T-helper 9 cell (primary cell): ENCODE data around the gene TESK2.
"Not testable (repeated sequence)": the region's sequence is repeated elsewhere in the genome, so short reads cannot be mapped to it uniquely, and the experiment has no call there.

Source experiments
- DNase-seq: peaks from one replicate; pipeline ENCODE4 v3.0.0-alpha.2; 2020

Gene TESK2

DNA sequence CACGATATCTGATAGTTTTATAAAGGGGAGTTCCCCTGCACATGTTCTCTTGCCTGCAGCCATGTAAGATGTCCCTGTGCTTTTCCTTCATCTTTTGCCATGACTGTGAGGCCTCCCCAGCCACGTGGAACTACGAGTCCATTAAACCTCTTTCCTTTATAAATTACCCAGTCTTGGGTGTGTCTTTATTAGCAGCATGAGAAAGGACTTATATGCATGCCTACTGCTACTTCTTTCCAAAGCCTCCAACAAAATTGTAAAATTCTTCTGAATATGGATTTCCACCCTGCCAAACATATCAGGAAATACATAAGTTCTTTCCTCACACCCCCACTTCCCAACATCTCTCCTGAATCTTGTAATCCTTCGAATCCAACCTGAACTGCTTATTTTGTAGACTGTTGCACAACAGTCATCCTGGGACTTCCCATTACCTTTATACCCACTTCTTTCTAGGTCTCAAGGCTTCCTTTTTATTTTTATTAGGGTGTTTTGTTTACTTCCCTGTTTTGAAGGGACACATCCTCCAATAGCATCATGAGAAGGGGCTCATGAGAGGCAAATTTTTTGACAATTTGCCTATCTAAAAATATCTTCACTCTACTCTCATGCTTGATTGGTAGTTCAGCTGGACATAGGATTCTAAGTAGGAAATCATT is 83.2 kb downstream of the TESK2 start:
- DNase-seq: no peak

DNA sequence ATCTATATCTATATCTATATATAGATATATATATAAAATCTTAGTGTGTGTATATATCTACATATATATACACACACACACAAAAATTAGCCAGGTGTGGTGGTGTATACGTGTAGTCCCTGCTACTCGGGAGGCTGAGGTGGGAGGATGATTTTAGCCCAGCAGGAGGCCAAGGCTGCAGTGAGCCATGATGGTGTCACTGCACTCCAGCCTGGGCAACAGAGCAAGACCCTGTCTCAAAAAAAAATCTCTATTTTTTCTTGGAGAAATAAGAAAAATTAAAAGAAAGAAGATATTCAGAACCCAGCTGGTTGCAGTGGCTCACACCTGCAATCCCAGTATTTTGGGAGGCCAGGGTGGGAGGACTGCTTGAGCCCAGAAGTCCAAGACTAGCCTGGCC is 85.3 kb downstream of the TESK2 start:
- DNase-seq: no peak

DNA sequence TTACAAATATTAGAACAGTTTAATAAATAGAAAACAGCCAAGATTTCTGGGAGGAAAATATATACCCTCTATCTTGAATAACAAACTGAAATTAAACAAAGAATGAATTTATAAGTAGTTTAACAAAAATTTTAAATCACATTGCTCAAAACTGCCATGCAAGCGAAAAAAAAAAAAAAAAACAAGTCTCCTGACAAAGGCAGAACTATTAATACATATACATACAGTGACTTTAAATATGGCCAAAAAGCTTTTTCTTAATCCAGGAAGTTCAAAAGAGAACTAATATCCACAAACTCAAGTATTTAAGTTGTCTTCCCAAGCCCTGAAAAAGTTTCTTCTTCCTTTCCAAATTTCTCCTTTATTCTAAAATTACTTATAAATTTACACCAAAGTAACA is 87.2 kb downstream of the TESK2 start:
- DNase-seq: no peak

DNA sequence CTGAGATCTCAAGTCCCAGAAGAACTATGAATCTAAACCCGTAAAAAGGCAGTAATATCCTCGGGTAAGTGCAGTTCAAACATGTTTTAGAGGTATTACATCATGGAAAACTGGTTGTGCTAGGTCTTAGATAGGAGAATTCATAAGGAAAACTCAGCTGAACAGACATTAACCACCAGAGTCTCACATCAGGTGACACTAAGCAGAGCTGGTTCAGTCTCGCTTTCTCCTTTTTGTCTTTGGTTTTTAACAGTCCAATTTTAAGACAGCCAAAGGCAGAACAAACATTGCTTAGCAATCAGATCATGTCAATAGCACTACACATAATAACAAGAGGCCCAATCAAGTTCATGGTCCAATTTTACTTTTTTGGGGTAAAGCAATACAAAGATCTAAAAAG is 87.7 kb downstream of the TESK2 start:
- DNase-seq: no peak

DNA sequence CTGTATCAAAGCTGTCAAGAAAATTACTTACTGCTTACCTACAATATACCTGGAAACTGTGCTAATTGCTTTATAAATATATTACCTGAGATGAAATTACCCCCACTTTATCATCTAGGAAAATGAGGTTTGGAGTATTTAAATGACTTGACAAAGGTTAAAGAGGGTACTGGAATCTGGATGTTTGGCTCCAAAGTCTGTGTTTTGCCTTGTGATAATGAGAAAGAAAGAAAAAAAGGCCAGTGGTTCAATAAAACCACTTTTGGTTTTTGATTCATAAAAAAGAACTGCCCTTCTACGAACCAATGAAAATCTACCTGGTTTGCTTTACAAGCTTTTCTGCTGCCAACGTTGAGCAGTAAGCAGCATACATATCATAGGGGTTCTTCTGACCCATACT is 89.4 kb downstream of the TESK2 start:
- DNase-seq: no peak

DNA sequence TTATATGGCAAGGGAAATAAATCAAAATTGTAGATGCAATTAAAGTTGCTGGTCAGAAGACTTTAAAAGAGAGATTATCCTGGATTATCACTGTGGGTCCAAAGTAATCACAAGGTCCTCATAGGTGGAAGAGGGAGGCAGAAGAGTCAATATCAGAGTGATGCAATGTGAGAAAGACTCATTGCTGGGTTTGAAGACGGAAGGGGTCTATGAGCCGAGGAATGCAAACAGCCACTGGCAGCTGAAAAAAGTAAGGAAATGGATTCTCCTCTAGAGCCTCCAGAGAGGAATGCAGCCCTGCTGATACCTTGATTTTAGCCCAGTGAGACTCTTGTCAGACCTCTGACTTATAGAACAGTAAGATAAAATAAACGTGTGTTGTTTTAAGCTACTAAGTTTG is 90.9 kb downstream of the TESK2 start:
- no peak for DNase-seq

DNA sequence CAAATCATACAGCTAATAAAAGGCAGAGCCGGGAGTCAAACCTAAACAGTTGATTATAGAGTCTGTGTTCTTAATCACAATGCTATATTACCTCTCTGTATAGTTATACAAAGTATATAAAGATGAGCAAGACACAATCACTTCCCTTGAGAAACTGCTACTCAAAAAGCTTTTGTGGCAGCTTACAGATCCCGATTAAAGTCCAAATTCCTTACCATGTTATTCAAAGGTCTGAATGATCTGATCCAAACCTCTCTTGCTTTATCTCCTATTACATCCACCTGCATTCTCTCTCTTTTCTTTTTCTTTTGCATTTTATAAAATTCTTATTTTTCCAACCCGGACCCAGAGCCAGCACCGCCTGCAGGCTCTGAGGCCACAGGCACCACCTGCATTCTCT is 93.7 kb downstream of the TESK2 start:
- no peak for DNase-seq

DNA sequence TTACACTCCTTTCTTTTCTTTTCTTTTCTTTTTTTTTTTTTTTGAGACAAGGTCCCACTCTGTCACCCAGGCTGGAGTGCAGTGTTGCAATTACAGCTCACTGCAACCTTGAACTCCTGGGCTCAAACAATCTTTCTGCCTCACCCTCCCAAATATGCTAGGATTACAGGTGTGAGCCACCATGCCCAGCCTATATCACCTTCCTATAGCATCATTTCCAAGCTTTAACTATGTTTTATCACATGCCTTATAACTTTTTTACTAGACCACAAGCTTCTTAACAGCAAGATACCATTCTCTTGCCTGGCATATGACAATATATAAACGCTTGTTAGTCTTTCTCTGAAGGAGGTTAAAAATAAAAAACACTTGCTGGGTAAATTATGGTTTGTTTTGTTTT is 95.4 kb downstream of the TESK2 start:
- DNase-seq: no peak

DNA sequence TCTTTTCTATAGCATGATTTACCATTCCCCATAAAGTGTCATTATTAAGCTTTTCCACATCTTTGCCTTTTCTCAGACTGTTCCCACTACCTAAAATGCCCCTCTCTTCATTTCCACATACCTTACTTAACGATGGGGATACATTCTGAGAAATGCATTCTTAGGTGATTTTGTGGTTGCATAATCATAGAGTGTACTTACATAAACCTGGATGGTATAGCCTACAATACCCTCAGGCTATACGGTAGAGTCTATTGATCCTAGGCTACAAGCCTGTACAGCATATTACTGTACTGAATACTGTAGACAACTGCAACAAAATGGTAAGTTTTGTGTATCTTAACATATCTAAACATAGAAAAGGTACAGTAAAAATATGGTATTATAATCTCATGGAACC is 95.9 kb downstream of the TESK2 start:
- no peak for DNase-seq

DNA sequence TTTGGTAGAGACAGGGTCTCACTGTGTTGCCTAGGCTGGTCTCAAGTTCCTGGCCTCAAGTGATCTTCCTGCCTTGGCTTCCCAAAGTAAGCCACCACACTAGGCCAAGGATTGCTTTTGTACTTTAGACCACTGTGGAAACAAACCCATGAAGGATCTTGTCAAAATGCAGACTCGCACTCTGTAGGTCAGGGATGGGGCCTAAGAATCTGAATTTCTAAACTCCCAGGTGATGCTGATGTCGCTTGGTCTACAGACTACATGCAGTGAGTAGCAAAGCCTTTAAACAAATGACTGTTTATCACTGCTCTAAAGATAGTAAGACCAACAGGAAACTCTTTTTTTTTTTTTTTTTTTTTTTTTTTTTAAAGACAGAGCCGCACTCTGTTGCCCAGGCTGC is 96.6 kb downstream of the TESK2 start:
- DNase-seq: no peak

DNA sequence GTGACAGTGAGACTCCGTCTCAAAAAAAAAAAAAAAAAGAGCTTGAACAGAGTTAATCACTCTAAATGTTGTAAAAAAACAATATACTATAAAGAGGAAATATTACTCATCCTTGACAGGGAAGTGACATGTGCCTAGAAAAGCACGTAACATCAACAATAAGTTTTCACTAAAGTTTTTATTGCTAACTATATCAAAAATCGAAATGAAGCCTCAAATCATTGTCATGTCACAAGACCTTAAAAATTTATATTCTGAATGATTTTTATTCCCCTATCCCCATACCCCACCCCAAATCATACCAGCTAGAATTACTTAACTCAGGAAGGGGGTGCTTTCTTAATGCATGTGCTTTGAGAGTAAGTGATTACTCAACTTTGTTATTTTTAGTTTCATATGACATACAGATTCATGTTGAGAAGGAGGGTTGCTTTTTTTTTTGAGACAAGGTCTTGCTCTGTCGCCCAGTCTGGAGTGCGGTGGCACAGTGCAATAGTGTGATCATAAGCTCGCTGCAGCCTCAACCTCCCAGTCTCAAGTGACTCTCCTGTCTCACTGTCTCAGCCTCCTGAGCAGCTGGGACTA is 97.2 kb downstream of the TESK2 start:
- DNase-seq: no peak

DNA sequence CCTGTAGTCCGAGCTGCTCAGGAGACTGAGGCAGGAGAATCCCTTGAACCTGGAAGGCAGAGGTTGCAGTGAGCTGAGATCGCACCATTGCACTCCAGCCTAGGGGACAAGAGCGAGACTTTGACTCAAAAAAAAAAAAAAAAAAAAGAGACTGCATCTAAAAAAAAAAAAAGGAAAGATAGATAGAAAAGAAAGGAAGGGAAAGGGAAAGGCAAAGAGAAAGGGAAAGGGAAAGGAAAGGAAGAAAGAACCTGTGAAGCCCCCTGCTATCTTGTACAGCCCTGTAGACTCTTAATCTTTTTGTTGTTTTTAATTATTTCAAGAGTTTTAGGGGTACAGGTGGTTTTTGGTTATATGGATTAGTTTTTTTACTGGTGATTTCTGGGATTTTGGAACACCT is 104.7 kb downstream of the TESK2 start:
- DNase-seq: no peak

DNA sequence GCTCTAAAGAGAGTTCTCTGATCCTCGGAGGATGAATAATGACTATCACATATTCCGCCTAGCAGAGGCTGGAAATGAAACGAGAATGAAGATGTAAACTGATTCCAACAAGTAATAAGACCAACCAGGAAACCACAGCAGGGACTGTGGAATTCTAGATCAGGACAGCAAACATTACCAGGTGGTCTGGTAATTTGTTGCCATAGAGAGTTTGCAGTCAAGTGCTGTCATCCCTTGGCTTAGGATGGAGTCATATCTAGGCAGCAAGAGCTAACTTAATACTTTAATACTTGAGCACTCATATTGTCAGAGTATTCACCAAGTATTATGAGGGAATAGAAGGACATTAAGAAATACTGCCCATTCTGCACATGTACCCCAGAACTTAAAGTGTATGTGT is 105.7 kb downstream of the TESK2 start:
- no peak for DNase-seq

DNA sequence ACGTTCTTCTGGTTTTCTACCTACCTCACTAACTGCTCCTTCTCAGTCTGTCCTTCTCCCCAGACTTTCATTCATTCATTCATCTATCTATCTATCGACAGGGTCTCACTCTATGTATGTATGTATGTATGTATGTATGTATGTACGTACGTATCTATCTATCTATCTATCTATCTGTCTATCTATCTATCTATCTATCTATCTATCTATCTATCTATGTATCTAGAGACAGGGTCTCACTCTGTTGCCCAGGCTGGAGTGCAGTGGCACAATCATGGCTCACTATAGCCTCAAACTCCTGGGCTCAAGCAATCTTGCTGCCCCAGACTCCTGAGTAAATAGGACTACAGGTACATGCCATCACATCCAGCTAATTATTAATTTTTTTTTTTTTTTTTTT is 106.8 kb downstream of the TESK2 start:
- not testable (repeated sequence) for DNase-seq

DNA sequence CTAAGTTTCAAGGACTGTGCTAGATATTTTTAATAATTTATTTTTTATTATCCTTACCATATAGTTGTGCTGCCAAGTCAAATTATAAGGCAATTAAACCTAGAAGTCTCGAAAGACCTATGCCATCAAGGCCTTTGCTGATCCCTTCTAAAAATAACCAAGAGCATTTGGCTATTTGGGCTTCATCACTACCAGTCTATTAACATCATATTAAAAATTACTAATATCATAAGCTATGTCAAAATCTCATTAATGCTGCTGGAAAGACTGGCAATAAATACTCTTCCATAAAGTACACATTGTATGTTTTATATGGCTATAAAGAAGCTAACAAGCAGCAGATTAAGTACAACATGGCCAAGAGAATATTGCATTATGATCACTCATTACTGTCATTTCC is 107.8 kb downstream of the TESK2 start:
- no peak for DNase-seq

DNA sequence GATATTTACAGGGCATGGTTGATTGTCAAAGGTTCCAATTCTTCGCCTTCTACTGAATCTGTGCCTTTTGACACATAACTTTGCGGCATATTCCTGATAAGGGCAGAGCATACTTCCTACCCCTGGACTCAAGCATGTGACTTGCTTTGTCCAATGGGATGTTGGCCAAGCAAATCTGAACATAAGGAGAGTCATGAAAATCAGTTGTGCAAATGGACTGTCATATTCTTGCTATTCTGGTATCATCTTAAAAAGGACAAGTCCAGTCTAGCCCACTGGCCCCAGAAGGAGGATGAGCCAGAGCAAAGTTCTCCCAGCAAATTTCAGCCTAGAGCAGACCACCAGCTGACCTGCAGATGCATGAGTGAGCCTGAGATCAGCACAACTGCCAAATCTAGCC is 109.7 kb downstream of the TESK2 start:
- DNase-seq: no peak

DNA sequence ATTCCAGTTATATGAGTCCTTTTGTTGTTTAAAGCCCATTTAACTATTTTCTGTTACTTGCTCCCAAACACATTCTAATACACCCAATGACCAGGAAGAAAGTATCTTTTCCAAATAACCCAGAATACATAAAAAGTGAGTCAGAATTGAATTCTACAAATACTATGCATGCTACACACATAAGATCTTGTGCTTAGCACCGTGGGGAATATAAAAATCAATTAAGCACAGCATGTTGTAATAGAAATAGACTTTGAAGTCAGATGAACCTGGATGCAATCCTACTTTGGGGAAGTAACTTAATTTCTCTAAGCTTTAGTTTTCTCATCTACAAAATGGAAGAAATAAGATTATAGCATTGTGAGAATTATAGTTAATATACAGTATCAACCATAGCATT is 110.2 kb downstream of the TESK2 start:
- no peak for DNase-seq

DNA sequence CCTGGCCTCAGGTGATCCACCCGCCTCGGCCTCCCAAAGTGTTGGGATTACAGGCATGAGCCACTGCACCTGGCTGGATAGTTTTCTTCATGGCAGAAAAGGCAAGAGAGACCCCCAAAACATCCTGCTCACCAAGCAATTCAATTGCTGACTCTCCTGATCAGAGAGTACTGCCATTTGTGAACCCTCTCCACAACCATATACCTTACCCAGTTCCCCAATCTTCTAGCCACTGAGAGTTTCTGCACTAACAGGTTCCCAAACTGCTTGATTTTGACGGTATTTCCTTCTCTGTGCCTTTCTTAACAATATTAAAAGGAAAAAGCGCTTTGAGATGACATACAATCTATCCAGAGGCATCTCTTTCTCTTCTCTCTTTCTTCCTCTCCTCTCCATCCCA is 110.8 kb downstream of the TESK2 start:
- no peak for DNase-seq

DNA sequence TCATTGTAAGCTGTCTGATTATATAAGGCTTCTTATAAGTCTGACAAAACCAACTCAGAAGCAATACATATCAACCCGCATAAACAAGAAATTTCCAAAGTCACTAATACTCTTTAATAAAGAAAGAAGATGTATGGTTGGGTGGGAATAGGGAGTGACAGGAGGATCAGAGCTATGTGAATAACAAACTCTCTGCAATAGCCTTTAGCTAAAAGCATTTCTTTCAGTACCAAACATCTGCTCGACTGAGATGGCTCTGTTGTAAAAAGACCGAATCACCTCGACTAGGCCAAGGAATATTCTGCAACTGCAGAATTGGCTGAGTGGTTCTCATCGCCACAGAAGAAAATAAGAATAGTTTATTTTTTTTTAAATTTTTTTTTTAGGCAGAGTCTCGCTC is 111.4 kb downstream of the TESK2 start:
- no peak for DNase-seq

DNA sequence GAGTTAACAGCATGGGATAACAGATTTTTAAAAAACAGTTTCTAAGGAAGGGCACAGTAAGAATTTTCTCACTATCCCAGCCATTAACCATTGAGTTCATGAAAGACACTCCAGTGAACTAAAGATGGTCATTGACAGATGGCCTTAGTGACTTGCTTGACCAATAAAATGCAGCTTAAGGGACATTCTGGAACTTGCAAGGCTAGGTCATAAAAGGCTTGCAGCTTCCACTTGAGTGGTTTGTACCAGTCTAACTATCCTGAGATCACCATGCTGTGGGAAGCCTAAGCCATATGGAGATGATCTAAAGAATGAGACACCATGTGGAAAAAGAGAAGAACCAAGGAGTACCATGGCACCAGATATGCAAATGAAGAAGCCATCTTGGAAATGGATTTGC is 112.8 kb downstream of the TESK2 start:
- DNase-seq: no peak

DNA sequence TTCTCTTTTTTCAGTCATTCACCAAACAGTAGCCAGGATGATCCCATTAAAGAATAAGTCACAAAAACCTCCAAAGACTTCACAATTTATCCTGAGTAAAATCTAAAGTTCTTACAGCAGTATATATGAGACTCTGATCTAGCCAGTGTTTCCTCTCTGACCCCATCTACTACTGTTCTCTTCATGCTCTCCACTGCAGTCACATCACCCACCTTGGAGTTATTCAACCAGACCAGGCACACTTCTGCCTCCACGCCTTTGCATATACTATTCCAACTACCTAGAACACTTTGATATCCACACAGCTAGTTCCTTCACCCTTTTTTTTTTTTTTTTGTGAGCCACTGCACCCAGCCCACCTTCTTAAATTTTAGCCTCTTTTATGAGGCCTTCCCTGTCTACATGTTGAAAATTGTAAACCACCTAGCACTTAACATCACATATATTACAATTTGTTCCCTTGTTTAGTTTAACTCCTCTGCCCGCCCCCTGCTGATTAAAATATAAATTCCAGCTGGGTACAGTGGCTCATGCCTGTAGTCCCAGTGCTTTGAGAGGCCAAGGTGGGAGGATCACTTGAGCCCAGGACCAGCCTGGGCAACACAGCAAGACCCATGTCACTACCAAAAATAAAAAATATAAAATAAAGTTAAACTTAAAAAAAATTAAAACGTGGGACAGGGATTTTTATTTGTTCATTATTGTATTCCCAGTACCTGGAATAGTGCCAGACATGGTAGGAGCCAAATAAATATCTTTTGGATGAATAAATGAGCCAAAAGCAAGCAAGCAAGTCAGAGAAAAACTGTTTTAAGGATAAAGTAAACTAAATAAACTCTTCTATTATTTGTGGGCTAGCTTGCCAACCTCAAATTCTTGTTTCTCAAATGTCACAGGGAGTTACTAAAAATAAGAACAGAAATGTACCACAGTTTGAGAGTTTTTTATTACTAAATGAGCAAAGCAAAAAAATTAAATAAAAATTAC is 115.6 kb downstream of the TESK2 start:
- DNase-seq: no peak

DNA sequence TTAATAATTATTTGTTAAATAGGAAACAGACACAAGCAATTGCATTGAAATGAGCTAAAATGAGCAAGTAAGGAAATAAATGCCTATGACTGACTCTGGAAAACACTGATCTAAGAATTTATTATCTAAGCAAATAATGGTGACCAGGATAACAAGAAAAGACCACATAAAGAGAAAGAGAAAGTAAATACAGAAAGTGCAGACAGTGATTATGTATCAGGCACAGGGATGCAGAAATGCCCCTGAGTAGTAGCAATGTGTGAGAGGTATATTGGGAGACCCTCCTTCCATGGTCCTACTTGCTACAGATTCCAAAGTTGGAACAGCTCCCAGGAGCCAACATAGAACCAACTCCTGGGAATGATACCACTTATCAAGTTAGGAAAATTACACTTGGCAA is 117.4 kb downstream of the TESK2 start:
- DNase-seq: no peak

DNA sequence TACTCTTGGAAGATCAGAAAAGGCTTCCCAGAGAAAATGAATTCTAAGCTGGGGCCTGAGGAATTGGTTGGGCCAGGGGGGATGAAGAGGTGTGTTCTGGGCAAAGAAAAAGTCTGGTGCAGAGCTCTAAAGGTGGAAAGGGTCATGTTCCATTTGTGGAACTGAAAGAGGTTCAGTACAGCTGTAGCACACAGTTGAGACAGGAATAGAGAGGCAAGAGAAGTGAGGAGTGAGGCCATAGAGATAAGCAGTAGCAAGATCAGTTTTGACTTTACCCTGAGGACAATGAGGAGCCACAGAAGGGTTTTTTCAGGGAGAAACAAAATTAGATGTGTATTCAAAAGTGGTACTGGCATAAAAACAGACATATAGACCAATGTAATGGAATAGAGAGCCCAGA is 120.4 kb downstream of the TESK2 start:
- DNase-seq: no peak

DNA sequence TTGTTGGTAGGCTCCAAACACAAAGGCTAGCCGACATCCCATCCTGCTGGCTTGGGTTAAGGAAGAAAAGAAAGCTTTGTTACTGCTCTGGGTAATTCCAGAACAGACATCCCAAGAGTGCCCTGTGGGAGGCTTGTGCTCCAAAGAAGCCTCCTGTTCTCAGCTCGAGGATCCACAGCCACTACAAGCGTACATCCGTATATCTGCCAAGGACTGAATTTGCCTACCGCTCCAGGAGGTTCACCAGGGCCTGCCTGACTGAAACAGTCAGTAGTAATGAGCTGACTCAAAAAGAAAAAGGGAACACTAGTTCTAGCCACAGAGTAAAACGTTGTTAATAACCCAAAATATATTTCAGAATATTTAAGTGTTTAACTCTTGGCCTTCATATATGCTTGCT is 125.9 kb downstream of the TESK2 start:
- DNase-seq: no peak
